OCI-LY3 (cell line): ENCODE data around the gene PHACTR3.

Experiments
- H2AFZ ChIP-seq: fragments of 200-600, 300-600 bp; shearing (Covaris generic); 2 replicates; pipeline ENCODE4 v1.6.0; 2014; ENCODE audit warnings: antibody characterized with exemption, low read depth, low read length
- H3K27ac ChIP-seq: fragments of 200-600, 300-600 bp; sonication (generic); 2 replicates; pipeline ENCODE4 v1.5.1; 2014; ENCODE audit warnings: mild to moderate bottlenecking, low read length, moderate library complexity, mixed read lengths
- H3K27me3 ChIP-seq: fragments of 200-600, 300-600 bp; sonication (generic); 2 replicates; pipeline ENCODE4 v1.6.1; 2014; ENCODE audit warnings: low read depth, low read length, mixed read lengths
- H3K36me3 ChIP-seq: fragments of 200-600, 300-600 bp; sonication (generic); replicated peaks from 2 replicates; pipeline ENCODE3; 2014; ENCODE audit warnings: low read depth, low read length, mixed read lengths
- H3K4me1 ChIP-seq: fragments of 300-600, 200-600 bp; sonication (generic); 2 replicates; pipeline ENCODE4 v1.6.1; 2014; ENCODE audit warnings: low read length, mixed read lengths
- H3K4me2 ChIP-seq: fragments of 200-600, 300-600 bp; sonication (generic); 2 replicates; pipeline ENCODE4 v1.6.1; 2014; ENCODE audit warnings: low read length, mixed read lengths
- H3K4me3 ChIP-seq: fragments of 300-600, 200-600 bp; sonication (generic); 2 replicates; pipeline ENCODE4 v1.5.1; 2014; ENCODE audit warnings: antibody characterized with exemption, mild to moderate bottlenecking, low read length, moderate library complexity
- H3K79me2 ChIP-seq: fragments of 300-600, 200-600 bp; shearing (Covaris generic); 2 replicates; pipeline ENCODE4 v1.6.1; 2014; ENCODE audit warnings: mild to moderate bottlenecking, low read length, mixed read lengths
- H3K9ac ChIP-seq: fragments of 300-600, 200-600 bp; shearing (Covaris generic); 2 replicates; pipeline ENCODE4 v1.6.0; 2014; ENCODE audit warnings: mild to moderate bottlenecking, low read length, moderate library complexity
- H3K9me3 ChIP-seq: fragments of 200-600, 300-600 bp; shearing (Covaris generic); 2 replicates; pipeline ENCODE4 v1.6.1; 2014; ENCODE audit warnings: low read length, mixed read lengths; ENCODE audit not compliant: insufficient read depth
- H4K20me1 ChIP-seq: fragments of 200-600, 300-600 bp; sonication (generic); 2 replicates; pipeline ENCODE4 v1.6.1; 2016; ENCODE audit warnings: low read length, mixed read lengths; ENCODE audit not compliant: insufficient read depth
- CTCF ChIP-seq: fragments of 200-600, 300-600 bp; sonication (generic); IDR thresholded peaks from 2 replicates; pipeline ENCODE4 v1.5.1; 2014; ENCODE audit warnings: antibody characterized with exemption, low read length, low read depth
- EZH2phosphoT487 ChIP-seq: fragments of 200-600 bp; shearing (Covaris generic); IDR thresholded peaks from 2 replicates; pipeline ENCODE4 v1.6.1; 2018; ENCODE audit warnings: antibody characterized with exemption, mixed run types, low read depth

The PHACTR3 gene

DNA sequence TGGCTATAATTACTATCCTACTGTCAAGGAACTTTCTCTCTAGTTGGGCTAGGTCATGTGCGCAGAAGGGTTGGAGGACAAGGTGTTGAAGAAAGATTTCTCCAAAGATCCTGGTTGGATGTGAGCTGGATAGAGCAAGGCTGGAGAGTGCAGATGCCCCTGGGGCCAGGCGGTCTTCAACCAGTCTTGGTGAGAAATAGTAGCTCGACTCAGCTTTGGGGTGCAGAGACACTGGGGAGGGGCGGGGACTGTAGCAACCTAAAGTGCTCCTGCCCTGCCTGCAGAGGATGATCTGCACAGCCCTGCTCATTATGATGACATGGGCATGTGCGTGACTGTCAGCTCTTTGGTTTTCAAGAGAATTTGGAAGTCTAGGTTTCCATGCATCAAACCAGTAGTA lies 35.9 kb downstream of the PHACTR3 start:
- Histone ChIP-seq H4K20me1 (no peaks in the 10 kb centered on the region), H3K36me3 (no peaks in the 10 kb centered on the region), H3K27ac (no peak overlapping the region), H3K9me3 (no peaks in the 10 kb centered on the region), H3K9ac (no peak overlapping the region), H3K4me3 (no peak overlapping the region), H3K4me2 (no peak overlapping the region), H3K4me1 (no peaks in the 10 kb centered on the region), H3K27me3 (peaks cover 15% of the 10 kb centered on the region; the same call in 1 of the 2 replicates), H3K79me2 (no peaks in the 10 kb centered on the region), H2AFZ (no peak overlapping the region)
- TF ChIP-seq EZH2phosphoT487 (no peak), CTCF (no peak)

GRCh38 chr20:59643615-59644061 lies 39.3 kb downstream of the PHACTR3 start:
- Histone ChIP-seq H3K4me3 (no peak overlapping the region), H3K9ac (no peak overlapping the region), H3K27ac (no peak overlapping the region), H3K9me3 (no peaks in the 10 kb centered on the region), H3K4me1 (no peaks in the 10 kb centered on the region), H4K20me1 (no peaks in the 10 kb centered on the region), H2AFZ (no peak overlapping the region), H3K79me2 (no peaks in the 10 kb centered on the region), H3K4me2 (no peak overlapping the region), H3K36me3 (no peaks in the 10 kb centered on the region), H3K27me3 (peaks cover 15% of the 10 kb centered on the region; the same call in 1 of the 2 replicates)
- no peak for TF ChIP-seq EZH2phosphoT487

DNA sequence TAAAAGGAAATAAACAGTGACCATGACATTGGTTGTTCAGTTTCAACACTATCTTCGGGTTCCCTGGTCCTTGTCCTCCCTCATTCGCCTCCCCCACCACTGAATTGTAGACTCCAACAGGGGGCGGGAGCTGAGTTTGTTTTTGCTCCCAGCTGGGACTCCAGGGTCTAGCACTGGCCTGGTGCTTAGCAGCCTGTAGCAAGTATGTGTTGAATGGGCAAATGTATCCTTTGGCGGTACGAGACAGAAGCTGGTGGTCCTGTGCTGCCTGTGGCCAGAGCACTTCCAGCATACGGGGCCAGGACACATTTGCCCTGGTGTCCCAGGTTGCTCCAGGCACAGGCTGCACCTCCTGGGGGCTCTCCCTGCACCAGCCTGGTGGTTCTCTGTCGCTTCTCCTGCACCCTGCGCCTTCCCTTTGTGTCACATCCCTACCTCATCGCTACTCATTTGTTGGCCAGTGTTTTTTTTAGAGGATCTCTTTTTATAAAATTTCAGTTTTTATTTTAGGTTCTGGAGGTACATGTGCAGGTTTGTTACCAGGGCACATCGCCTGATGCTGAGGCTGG lies 40.1 kb downstream of the PHACTR3 start:
- Histone ChIP-seq H3K4me2 (no peak overlapping the region), H3K4me3 (no peak overlapping the region), H3K36me3 (no peaks in the 10 kb centered on the region), H3K9ac (no peak overlapping the region), H3K9me3 (no peaks in the 10 kb centered on the region), H2AFZ (no peak overlapping the region), H3K27ac (no peak overlapping the region), H3K27me3 (peaks cover 12% of the 10 kb centered on the region; the same call in 1 of the 2 replicates), H4K20me1 (no peaks in the 10 kb centered on the region), H3K4me1 (no peaks in the 10 kb centered on the region), H3K79me2 (no peaks in the 10 kb centered on the region)
- TF ChIP-seq CTCF (no peak), EZH2phosphoT487 (no peak)

DNA sequence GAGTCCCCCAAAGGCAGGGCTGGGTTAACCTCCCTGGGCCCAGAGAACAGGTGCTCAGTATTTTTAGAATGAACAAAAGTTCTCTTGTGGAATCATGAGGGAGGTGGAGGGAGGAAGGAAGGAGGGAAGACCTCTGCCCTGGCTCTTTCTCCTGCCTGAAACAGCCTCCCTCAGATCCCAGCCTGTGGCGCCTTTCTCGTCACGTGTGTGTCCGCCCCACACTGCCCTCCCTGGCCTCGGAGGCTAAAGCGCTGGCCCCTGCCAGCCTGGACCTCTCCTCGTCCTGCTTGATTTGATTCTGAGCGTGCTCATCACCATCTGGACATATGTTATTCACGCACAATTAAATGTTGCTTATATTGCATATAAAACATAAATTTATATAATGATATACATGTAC lies 40.9 kb downstream of the PHACTR3 start:
- H3K4me1 ChIP-seq, result no peaks in the 10 kb centered on the region
- peaks cover 4% of the 10 kb centered on the region; the same call in 1 of the 2 replicates for H3K27me3 ChIP-seq
- no peaks in the 10 kb centered on the region for H3K79me2 ChIP-seq
- no peaks in the 10 kb centered on the region for H4K20me1 ChIP-seq
- no peak overlapping the region for H3K4me2 ChIP-seq
- no peaks in the 10 kb centered on the region for H3K9me3 ChIP-seq
- H2AFZ ChIP-seq, result no peak overlapping the region
- no peak overlapping the region for H3K9ac ChIP-seq
- no peak overlapping the region for H3K27ac ChIP-seq
- TF ChIP-seq CTCF (no peak), EZH2phosphoT487 (no peak)
- H3K36me3 ChIP-seq, result no peaks in the 10 kb centered on the region
- H3K4me3 ChIP-seq, result no peak overlapping the region
